ACC112 (cell line): ENCODE data around the gene SLC16A12.

Experiments
- H2AFZ ChIP-seq: fragments of 200-600 bp; sonication (generic); one replicate; pipeline ENCODE4 v1.6.0; 2017; ENCODE audit warnings: antibody characterized with exemption, low read length; ENCODE audit not compliant: unreplicated experiment
- H3K27ac ChIP-seq: fragments of 200-600 bp; sonication (generic); 2 replicates; pipeline ENCODE4 v1.5.1; 2014; ENCODE audit warnings: low read depth, mild to moderate bottlenecking, antibody characterized with exemption, low read length, moderate library complexity
- H3K27me3 ChIP-seq: fragments of 200-600 bp; sonication (generic); 2 replicates; pipeline ENCODE4 v1.6.1; 2014; ENCODE audit warnings: mild to moderate bottlenecking, antibody characterized with exemption, low read length, moderate library complexity, mixed read lengths; ENCODE audit not compliant: insufficient read depth
- H3K36me3 ChIP-seq: fragments of 200-600 bp; sonication (generic); 2 replicates; pipeline ENCODE4 v1.6.1; 2016; ENCODE audit warnings: mild to moderate bottlenecking, antibody characterized with exemption, low read length, moderate library complexity, mixed read lengths; ENCODE audit not compliant: insufficient read depth
- H3K4me1 ChIP-seq: fragments of 200-600 bp; sonication (generic); one replicate; pipeline ENCODE4 v1.6.1; 2016; ENCODE audit warnings: low read length, mixed read lengths; ENCODE audit not compliant: insufficient read depth, unreplicated experiment, control insufficient read depth
- H3K4me3 ChIP-seq: fragments of 200-600 bp; sonication (generic); 2 replicates; pipeline ENCODE4 v1.5.1; 2014; ENCODE audit warnings: mild to moderate bottlenecking, low read depth, low read length
- H3K79me2 ChIP-seq: fragments of 200-600 bp; sonication (generic); one replicate; pipeline ENCODE4 v1.6.0; 2016; ENCODE audit warnings: low read length; ENCODE audit not compliant: control insufficient read depth, unreplicated experiment, insufficient read depth

Gene SLC16A12

DNA sequence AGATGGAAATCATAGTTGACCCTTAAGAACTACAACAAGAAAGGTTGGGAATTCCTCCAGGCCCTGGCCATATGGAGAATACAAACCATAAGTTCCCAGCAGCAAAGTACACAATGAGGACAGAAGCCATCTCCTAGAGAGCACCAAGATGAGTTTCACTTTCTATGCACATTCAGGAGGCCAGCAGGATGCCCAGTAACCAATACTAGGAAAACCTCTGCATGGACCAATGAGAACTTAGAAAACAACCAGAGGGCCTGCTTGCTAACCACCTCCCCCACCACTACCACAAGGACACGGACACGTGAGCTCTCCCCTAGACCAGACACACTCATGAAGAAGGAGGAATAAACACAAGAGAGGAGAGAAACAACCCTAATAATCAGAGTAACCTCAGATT, 64.8 kb downstream of the SLC16A12 start:
- Histone ChIP-seq H3K4me1 (peaks cover 58% of the 10 kb centered on the region), H3K79me2 (no peaks in the 10 kb centered on the region), H2AFZ (peak overlapping the region; percentile 58), H3K4me3 (peak overlapping the region; percentile 10; the same call in 1 of the 2 replicates), H3K27me3 (no peaks in the 10 kb centered on the region), H3K36me3 (no peaks in the 10 kb centered on the region), H3K27ac (peak overlapping the region; percentile 29)

- H3K79me2 ChIP-seq, result no peaks in the 10 kb centered on the region
- H2AFZ ChIP-seq, result no peak overlapping the region
- peaks cover 51% of the 10 kb centered on the region for H3K4me1 ChIP-seq
- H3K4me3 ChIP-seq, result no peak overlapping the region
- H3K27me3 ChIP-seq, result no peaks in the 10 kb centered on the region
- peak overlapping the region; percentile 29 for H3K27ac ChIP-seq
- H3K36me3 ChIP-seq, result no peaks in the 10 kb centered on the region
These were observed 65.9 kb downstream of the SLC16A12 start for GRCh38 chr10:89469517-89469916.

GRCh38 chr10:89468191-89468965, 67.0 kb downstream of the SLC16A12 start:
- Histone ChIP-seq H3K27ac (no peak overlapping the region), H3K27me3 (no peaks in the 10 kb centered on the region), H2AFZ (no peak overlapping the region), H3K36me3 (no peaks in the 10 kb centered on the region), H3K4me1 (peaks cover 51% of the 10 kb centered on the region), H3K79me2 (no peaks in the 10 kb centered on the region), H3K4me3 (no peak overlapping the region)

DNA sequence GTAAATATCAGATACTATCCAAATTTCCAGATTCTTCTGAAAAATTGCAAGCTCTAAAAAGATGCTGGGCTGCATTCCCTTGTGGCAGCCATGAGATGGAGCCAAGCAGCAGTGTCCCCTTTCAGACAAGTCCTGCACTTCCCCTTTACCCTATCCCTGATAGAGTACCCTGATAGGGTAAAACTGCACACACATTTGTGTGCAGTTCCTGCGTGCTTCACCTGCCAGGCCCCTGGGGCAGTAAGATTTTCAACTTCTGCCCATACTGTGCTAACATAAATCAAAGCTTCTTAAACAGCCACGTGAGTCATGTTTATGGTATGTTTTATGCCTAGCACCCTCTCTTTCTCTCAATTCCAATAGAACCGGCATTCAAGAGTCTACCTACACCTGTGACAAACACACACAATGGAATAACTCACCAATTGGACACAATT, 68.8 kb downstream of the SLC16A12 start:
- Histone ChIP-seq H3K27me3 (no peaks in the 10 kb centered on the region), H3K79me2 (no peaks in the 10 kb centered on the region), H2AFZ (no peak overlapping the region), H3K36me3 (no peaks in the 10 kb centered on the region), H3K4me1 (peaks cover 51% of the 10 kb centered on the region), H3K27ac (peak overlapping the region; percentile 27; the same call in 1 of the 2 replicates), H3K4me3 (no peak overlapping the region)

DNA sequence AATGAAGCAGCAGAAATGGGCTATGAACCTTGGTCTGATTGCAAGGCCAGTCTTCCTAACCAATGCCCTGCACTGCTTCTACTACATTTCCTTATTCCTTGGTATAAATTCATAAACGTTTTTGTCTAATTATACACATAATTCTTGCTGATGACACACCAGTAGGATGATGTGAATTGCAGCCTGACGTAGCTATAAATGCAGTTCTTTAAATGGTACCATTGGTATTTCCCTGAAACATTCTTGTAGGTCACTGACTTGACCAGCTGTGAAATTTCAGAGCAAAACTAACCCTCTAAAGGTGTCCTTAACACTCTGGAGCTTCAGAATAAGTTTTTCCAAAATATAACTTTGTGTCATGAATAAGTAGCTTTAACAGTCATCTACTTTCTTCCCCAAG, 70.2 kb downstream of the SLC16A12 start:
- Histone ChIP-seq H3K4me1 (peaks cover 36% of the 10 kb centered on the region), H3K79me2 (no peaks in the 10 kb centered on the region), H2AFZ (no peak overlapping the region), H3K4me3 (no peak overlapping the region), H3K27me3 (no peaks in the 10 kb centered on the region), H3K36me3 (no peaks in the 10 kb centered on the region), H3K27ac (no peak overlapping the region)

GRCh38 chr10:89463846-89464537, 71.4 kb downstream of the SLC16A12 start:
- no peak overlapping the region for H3K4me3 ChIP-seq
- H3K79me2 ChIP-seq, result no peaks in the 10 kb centered on the region
- no peaks in the 10 kb centered on the region for H3K36me3 ChIP-seq
- no peak overlapping the region for H3K27ac ChIP-seq
- H2AFZ ChIP-seq, result no peak overlapping the region
- H3K27me3 ChIP-seq, result no peaks in the 10 kb centered on the region
- peaks cover 28% of the 10 kb centered on the region for H3K4me1 ChIP-seq

- Histone ChIP-seq H3K36me3 (0 out of 2 replicates have a peak, but pooled peaks cover 3% of the 10 kb centered on the region), H3K4me3 (peak overlapping the region; percentile 54), H2AFZ (peak overlapping the region; percentile 27), H3K4me1 (peaks cover 23% of the 10 kb centered on the region), H3K79me2 (no peaks in the 10 kb centered on the region), H3K27ac (peak overlapping the region; percentile 91), H3K27me3 (no peaks in the 10 kb centered on the region)
These were observed 76.6 kb downstream of the SLC16A12 start for GRCh38 chr10:89458784-89459183.

DNA sequence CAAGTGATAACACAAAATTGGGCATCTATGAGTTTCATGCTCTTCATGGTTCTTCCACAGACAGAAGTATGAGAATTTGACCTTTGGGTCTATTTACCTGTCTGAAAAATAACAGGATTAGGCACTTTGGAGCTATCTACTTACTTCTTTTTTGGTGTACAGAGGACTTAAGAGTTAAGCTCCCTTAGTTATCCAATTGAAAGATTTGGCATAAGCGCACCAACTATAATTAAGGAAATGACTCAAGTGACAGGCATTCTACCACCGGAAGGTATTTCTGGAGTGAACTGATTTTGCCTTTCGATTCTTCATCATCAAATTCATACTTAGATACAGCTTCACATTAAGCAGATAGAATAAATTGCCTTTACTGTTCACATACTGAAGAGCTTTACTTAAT, 77.1 kb downstream of the SLC16A12 start:
- Histone ChIP-seq H2AFZ (peak overlapping the region; percentile 27), H3K79me2 (no peaks in the 10 kb centered on the region), H3K36me3 (0 out of 2 replicates have a peak, but pooled peaks cover 3% of the 10 kb centered on the region), H3K4me3 (peak overlapping the region; percentile 54), H3K4me1 (peaks cover 23% of the 10 kb centered on the region), H3K27me3 (no peaks in the 10 kb centered on the region), H3K27ac (peak overlapping the region; percentile 91)

DNA sequence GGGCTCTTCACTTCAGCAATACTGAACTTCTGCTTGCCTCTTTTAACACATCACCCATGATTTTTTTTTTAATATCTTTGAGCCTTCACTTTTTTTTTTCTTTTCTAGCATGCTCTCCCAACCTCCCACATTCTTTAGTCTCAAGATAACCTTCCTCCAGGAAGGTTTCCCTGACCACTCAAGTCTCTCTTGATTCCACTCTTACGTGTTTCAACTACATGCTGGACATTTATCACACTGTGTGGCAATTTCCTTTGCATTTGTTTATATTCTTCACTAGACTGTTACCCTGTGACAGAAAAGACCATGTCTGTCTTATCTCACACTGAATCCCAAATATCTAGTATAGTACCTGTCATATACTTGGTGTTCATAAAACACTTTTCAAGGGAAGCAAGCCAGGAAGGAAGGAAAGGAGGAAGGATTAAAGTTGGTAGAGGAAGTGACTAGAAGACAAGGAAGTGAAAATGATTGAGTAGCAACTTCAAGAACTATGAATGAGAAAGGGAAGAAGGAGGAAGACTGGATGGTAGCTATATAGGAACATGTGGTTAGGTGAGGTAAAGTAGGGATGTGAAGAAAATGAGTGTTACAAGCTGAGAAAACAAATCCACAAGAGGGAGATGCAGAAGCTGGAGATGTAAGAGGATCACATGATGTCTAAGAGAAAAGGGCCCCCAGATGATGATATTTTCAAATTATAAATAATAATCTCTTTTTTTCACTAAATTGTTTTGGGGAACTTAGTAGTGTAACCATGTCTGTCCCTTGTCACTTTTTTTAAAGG, 80.6 kb downstream of the SLC16A12 start:
- no peak overlapping the region for H3K4me3 ChIP-seq
- H3K4me1 ChIP-seq, result peaks cover 23% of the 10 kb centered on the region
- no peak overlapping the region for H3K27ac ChIP-seq
- no peaks in the 10 kb centered on the region for H3K79me2 ChIP-seq
- H3K27me3 ChIP-seq, result no peaks in the 10 kb centered on the region
- H2AFZ ChIP-seq, result no peak overlapping the region
- 0 out of 2 replicates have a peak, but pooled peaks cover 3% of the 10 kb centered on the region for H3K36me3 ChIP-seq

- H3K79me2 ChIP-seq, result no peaks in the 10 kb centered on the region
- H3K4me3 ChIP-seq, result no peak overlapping the region
- H3K4me1 ChIP-seq, result peaks cover 4% of the 10 kb centered on the region
- H3K36me3 ChIP-seq, result 0 out of 2 replicates have a peak, but pooled peaks cover 3% of the 10 kb centered on the region
- H3K27me3 ChIP-seq, result no peaks in the 10 kb centered on the region
- H3K27ac ChIP-seq, result no peak overlapping the region
- H2AFZ ChIP-seq, result no peak overlapping the region
These were observed 83.2 kb downstream of the SLC16A12 start for GRCh38 chr10:89452193-89452592.
